ENCODE data around the gene ADH1B. TPM values are rescaled to one million over a fixed set of nuclear protein-coding genes. Genes with fewer than 3 reads are reported as not detected.
"Not testable (repeated sequence)": the region's sequence is repeated elsewhere in the genome, so short reads cannot be mapped to it uniquely, and the experiment has no call there.

ADH1B gene
- total RNA-seq: 91.9 TPM
- long read RNA-seq, full-length matches to known transcripts: 70 of 73 reads
- long read RNA-seq, partial matches to known transcripts: 1 of 73 reads
- long read RNA-seq, other reads (novel, unspliced or antisense): 2 of 73 reads

DNA sequence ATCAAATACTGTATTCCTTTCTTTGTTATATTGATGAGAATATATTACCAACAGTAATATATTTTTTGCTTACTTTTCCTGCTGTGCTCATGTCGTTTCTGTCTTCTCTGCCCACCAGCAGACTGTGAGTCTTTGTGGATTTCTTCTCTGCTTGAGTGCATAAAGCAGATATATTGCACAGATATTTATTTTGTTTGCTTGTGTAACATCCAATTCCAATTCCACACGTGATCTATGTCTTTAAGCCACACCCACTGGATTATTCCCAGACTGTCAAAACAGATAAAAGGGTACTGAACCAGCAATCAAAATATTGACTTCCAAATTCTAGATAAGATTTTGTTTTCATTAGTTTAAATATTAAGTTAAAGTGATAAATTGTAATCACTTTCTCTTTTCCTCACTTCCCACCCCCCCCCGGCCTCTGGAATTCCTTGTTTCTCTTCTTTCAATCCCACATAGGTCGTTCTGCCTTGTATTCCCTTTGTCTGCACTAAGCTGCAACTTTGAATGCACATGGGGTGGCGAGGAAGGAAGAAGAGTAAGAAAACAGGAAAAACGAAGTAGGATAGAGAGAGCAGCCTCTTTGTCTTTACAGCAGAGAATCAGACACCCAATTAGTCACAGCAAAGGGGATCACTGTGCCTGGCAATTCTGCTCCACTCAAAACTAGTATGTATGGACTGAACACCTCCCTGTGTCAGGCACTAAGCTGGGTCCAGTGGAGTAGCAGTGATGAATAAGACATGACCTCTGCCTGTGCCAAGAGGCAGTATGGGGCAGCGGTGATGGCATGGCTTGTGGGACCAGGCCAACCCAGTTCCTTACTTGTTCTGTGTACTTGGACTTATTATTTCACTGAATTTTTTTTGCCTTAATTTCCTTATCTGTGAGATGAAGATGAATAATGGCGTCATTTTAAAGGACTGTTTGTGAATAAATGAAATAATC, at the start of gene ADH1B:
ADH1B (minus strand) TSS at position 161 of the 951 bp plus-strand sequence; CDS start at position 91, 70 bp downstream.
- Histone ChIP-seq H3K4me1 (peaks cover 26% of the 10 kb centered on the region), H3K27ac (replicated peaks) (peak within 1 kb of the TSS; percentile 83), H3K9me3 (replicated peaks) (peaks cover 4% of the 10 kb centered on the region), H3K36me3 (peaks cover 8% of the 10 kb centered on the region), H3K4me3 (peak within 1 kb of the TSS; percentile 56), H3K27me3 (ENCODE audit: low read depth) (no peaks in the 10 kb centered on the region)
- DNase-seq: no peak
- intact Hi-C loops (cut with micrococcal nuclease): no loop called here
- TF ChIP-seq, protein P1, sequence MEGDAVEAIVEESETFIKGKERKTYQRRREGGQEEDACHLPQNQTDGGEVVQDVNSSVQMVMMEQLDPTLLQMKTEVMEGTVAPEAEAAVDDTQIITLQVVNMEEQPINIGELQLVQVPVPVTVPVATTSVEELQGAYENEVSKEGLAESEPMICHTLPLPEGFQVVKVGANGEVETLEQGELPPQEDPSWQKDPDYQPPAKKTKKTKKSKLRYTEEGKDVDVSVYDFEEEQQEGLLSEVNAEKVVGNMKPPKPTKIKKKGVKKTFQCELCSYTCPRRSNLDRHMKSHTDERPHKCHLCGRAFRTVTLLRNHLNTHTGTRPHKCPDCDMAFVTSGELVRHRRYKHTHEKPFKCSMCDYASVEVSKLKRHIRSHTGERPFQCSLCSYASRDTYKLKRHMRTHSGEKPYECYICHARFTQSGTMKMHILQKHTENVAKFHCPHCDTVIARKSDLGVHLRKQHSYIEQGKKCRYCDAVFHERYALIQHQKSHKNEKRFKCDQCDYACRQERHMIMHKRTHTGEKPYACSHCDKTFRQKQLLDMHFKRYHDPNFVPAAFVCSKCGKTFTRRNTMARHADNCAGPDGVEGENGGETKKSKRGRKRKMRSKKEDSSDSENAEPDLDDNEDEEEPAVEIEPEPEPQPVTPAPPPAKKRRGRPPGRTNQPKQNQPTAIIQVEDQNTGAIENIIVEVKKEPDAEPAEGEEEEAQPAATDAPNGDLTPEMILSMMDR (IDR thresholded peaks at IDR 0.05; ENCODE audit: borderline replicate concordance): no peak

DNA sequence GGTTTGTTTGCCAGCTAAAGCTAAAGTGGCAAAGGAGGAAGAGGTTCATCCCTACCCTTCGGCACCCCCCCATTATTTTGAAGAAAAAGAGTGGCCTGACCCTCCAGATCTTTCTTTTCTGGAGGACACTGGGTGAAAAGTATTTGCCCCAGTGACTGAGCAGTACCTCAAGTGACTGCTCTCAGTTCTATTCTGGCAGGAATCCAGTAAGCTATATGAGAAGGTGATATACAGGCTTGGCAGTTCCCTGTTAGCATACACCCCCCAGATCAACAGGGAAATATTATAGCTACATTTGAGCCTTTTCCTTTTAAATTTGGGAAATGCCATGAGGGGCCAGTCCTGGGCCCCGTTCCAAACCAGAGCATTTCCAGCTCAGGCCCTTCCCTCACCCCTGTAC, 46.6 kb upstream of the ADH1B start:
- H3K9me3 ChIP-seq (replicated peaks): peaks cover 18% of the 10 kb centered on the region
- DNase-seq; H3K4me1 ChIP-seq; H3K4me3 ChIP-seq; H3K27me3 ChIP-seq (ENCODE audit: low read depth); intact Hi-C loops (cut with micrococcal nuclease); H3K36me3 ChIP-seq; H3K27ac ChIP-seq (replicated peaks): not testable (repeated sequence)

DNA sequence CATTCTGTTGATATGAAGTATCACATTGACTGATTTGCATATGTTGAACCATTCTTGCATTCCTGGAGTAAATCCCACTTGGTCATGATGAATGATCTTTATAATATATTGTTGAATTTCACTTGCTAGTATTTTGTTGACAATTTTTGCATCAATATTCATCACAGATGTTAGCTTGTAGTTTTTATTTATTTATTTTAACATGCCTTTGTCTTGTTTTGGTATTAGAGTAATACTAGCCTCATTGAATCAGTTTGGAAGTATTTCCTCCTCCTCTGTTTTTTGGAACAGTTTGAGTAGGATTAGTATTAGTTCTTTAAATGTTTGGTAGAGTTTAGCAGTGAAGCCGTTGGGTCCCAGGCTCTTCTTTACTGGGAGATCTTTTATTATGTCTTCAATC, 45.3 kb upstream of the ADH1B start:
- DNase-seq: no peak
- H3K36me3 ChIP-seq: no peaks in the 10 kb centered on the region
- H3K9me3 ChIP-seq (replicated peaks): peaks cover 9% of the 10 kb centered on the region
- TF ChIP-seq, protein P1 (IDR thresholded peaks at IDR 0.05; ENCODE audit: borderline replicate concordance): no peak
- intact Hi-C loops (cut with micrococcal nuclease): no loop called here
- H3K4me3 ChIP-seq: no peak overlapping the region
- no peak overlapping the region for H3K27ac ChIP-seq (replicated peaks)
- H3K4me1 ChIP-seq: no peaks in the 10 kb centered on the region
- no peaks in the 10 kb centered on the region for H3K27me3 ChIP-seq (ENCODE audit: low read depth)

DNA sequence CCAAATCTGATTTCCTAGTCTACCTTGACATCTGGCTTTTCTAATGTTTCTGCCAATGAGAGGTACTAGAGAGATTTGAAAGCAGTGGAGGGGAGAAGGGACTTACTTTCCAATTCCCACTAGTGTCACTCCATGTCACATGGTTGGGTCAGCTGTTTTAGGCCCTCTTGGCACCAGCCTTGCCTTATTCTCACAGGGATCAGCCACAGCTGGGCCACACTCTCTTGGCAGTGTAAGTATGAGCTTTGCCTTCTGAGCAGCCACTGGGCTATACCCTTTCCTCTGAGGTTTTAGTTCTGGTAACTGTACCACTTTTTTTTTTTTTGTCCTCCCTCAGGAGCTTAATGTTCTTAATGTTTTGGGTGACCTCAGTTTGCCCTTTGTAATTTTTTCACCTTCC, 41.6 kb upstream of the ADH1B start:
- Histone ChIP-seq H3K27ac (replicated peaks) (peak overlapping the region; percentile 64), H3K9me3 (replicated peaks) (peaks cover 17% of the 10 kb centered on the region), H3K4me3 (no peak overlapping the region), H3K27me3 (ENCODE audit: low read depth) (no peaks in the 10 kb centered on the region), H3K36me3 (no peaks in the 10 kb centered on the region), H3K4me1 (no peaks in the 10 kb centered on the region)
- no peak for DNase-seq
- TF ChIP-seq, protein P1 (IDR thresholded peaks at IDR 0.05; ENCODE audit: borderline replicate concordance): no peak
- intact Hi-C loops (cut with micrococcal nuclease): no loop called here

DNA sequence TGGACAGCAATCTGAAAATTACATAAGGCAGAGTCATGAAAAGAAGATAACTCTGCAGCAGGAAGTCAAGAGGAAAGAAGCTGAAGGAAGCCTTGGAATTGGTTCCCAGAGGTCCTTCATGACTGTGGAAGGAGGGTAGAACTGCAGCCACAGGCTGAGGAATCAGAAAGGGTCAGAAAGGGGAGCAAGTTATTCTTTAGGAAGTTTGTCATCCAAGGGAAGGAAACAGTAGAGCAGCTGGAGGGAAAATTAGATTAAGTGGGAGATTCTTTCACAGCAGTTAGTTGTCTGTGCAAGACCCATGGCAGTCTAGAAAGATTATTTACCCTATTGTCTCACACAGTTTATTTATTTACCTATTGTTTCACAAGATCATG, 40.7 kb upstream of the ADH1B start:
- Histone ChIP-seq H3K4me1 (no peaks in the 10 kb centered on the region), H3K9me3 (replicated peaks) (peaks cover 17% of the 10 kb centered on the region), H3K27me3 (ENCODE audit: low read depth) (no peaks in the 10 kb centered on the region), H3K36me3 (no peaks in the 10 kb centered on the region), H3K4me3 (no peak overlapping the region), H3K27ac (replicated peaks) (peak overlapping the region; percentile 64)
- DNase-seq: no peak
- intact Hi-C loops (cut with micrococcal nuclease): no loop called here
- TF ChIP-seq, protein P1 (IDR thresholded peaks at IDR 0.05; ENCODE audit: borderline replicate concordance): no peak

Data from left ventricle myocardium inferior (tissue), 1 donor.